HepG2 (cell line): Measurements from ENCODE around the gene NUP85. TPM values are rescaled to one million over a fixed set of nuclear protein-coding genes. Genes with fewer than 3 reads are reported as not detected.

Source experiments
- KLF11 ChIP-seq: IDR thresholded peaks from 2 replicates; pipeline ENCODE4 v1.6.1; 2016; ENCODE audit warnings: missing compliant biosample characterization
- MNT ChIP-seq: fragments of 450-650 bp; IDR thresholded peaks from 2 replicates; pipeline ENCODE4 v1.6.1; 2016
- NFYC ChIP-seq: IDR thresholded peaks from 2 replicates; pipeline ENCODE4 v1.6.1; 2016; ENCODE audit warnings: missing genetic modification reagents, missing compliant biosample characterization
- PRPF4 ChIP-seq: fragments of 200-400 bp; formaldehyde crosslinking; IDR thresholded peaks from 2 replicates; pipeline ENCODE4 v1.6.1; 2016; ENCODE audit warnings: low read length, low read depth; ENCODE audit not compliant: poor library complexity, severe bottlenecking
- RXRB ChIP-seq: IDR thresholded peaks from 2 replicates; pipeline ENCODE4 v1.6.1; 2016; ENCODE audit warnings: borderline replicate concordance, missing genetic modification reagents, missing compliant biosample characterization
- SATB2 ChIP-seq: sonication (generic); formaldehyde crosslinking; IDR thresholded peaks from 2 replicates; pipeline ENCODE4 v1.5.0; 2020; ENCODE audit warnings: missing genetic modification reagents
- SRSF9 ChIP-seq: fragments of 200-400 bp; formaldehyde crosslinking; IDR thresholded peaks from 2 replicates; pipeline ENCODE4 v1.6.1; 2018; ENCODE audit warnings: borderline replicate concordance, mild to moderate bottlenecking, low read depth, low read length; ENCODE audit not compliant: insufficient read depth, poor library complexity, severe bottlenecking
- TBP ChIP-seq: sonication (generic); formaldehyde crosslinking; IDR thresholded peaks from 2 replicates; pipeline ENCODE4 v1.5.0; 2020; ENCODE audit warnings: missing genetic modification reagents
- ZNF367 ChIP-seq: sonication (generic); formaldehyde crosslinking; IDR thresholded peaks from 2 replicates; pipeline ENCODE4 v1.4.0; 2020; ENCODE audit warnings: missing genetic modification reagents, borderline replicate concordance
- ZNF414 ChIP-seq: sonication (generic); formaldehyde crosslinking; IDR thresholded peaks from 2 replicates; pipeline ENCODE4 v1.5.0; 2020; ENCODE audit warnings: missing genetic modification reagents
- ZNF468 ChIP-seq: sonication (generic); formaldehyde crosslinking; IDR thresholded peaks from 2 replicates; pipeline ENCODE4 v1.8.0; 2022; ENCODE audit warnings: mild to moderate bottlenecking, moderate library complexity, missing genetic modification reagents
- ZNF619 ChIP-seq: sonication (generic); formaldehyde crosslinking; IDR thresholded peaks from 2 replicates; pipeline ENCODE4 v1.4.0; 2020; ENCODE audit warnings: mild to moderate bottlenecking, missing genetic modification reagents
- polyA plus RNA-seq, 8 experiments: library from polyadenylated mRNA; depleted of rRNA in 3 of 8; stranded (reverse) in 7 of 8; unstranded in 1 of 8; fragments of >200 nt; fragmentation: Illumina TruSeq in 4 of 8; extraction: Trizol in 4 of 8; gene quantifications; 2 replicates each; pipeline versions ENCODE4 v1.2.1 to v1.2.3, GENCODE V29; 2011 to 2016; ENCODE audit warnings: low read depth in 4 of 8, missing spikeins in 1 of 8, mixed read lengths in 1 of 8; ENCODE audit not compliant: insufficient read depth in 1 of 8
- total RNA-seq, 5 experiments: library from RNA; depleted of rRNA; stranded (reverse); fragments of >200 nt; fragmentation: Illumina TruSeq; extraction: Trizol; gene quantifications; 2 replicates each; pipeline ENCODE4 v1.2.3, GENCODE V29; 2016; ENCODE audit warnings: low read depth in 1 of 5
- TF ChIP-seq, protein P1 (sequence below): sonication (generic); formaldehyde crosslinking; IDR thresholded peaks from 2 replicates; pipeline ENCODE4 v1.5.0; 2020; ENCODE audit warnings: missing genetic modification reagents
- TF ChIP-seq, protein P2 (sequence below): sonication (generic); formaldehyde crosslinking; IDR thresholded peaks from 2 replicates; pipeline ENCODE4 v1.4.0; 2020; ENCODE audit warnings: missing genetic modification reagents
- TF ChIP-seq, protein P3 (sequence below): IDR thresholded peaks from 2 replicates; pipeline ENCODE4 v1.6.1; 2018; ENCODE audit warnings: missing genetic modification reagents, mild to moderate bottlenecking, missing compliant biosample characterization
- TF ChIP-seq, protein P4 (sequence below): sonication (generic); formaldehyde crosslinking; IDR thresholded peaks from 2 replicates; pipeline ENCODE4 v1.4.0; 2020; ENCODE audit warnings: missing genetic modification reagents

NUP85 gene
- total and polyA plus RNA-seq, 2 of the 13 experiments (the other 11 are each of a cell fraction or from before 2014, with no cell fraction given): 89.1 to 124 TPM

GRCh38 chr17:75261336-75262111 lies 56.0 kb downstream of the NUP85 start, which contains the start of the genes GGA3 and MRPS7 (continued):
- TF ChIP-seq MNT (peak; percentile 55; the same call in 1 of the 2 replicates), ZNF367 (CRISPR knock-in tag) (0 out of 2 replicates have a peak, but pooled peaks have one; percentile 20), SATB2 (CRISPR knock-in tag) (no peak; the same call in 1 of the 2 replicates), KLF11 (CRISPR knock-in tag) (no peak; the same call in 1 of the 2 replicates), NFYC (no peak; the same call in 1 of the 2 replicates), ZNF468 (CRISPR knock-in tag) (0 out of 2 replicates have a peak, but pooled peaks have one; percentile 51), PRPF4 (no peak), TBP (CRISPR knock-in tag) (no peak), ZNF414 (CRISPR knock-in tag) (no peak), RXRB (CRISPR knock-in tag) (0 out of 2 replicates have a peak, but pooled peaks have one; percentile 41), SRSF9 (no peak), ZNF619 (CRISPR knock-in tag) (peak; percentile 91)
- TF ChIP-seq, protein P1, sequence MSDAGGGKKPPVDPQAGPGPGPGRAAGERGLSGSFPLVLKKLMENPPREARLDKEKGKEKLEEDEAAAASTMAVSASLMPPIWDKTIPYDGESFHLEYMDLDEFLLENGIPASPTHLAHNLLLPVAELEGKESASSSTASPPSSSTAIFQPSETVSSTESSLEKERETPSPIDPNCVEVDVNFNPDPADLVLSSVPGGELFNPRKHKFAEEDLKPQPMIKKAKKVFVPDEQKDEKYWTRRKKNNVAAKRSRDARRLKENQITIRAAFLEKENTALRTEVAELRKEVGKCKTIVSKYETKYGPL (CRISPR knock-in tag): no peak; the same call in 1 of the 2 replicates
- TF ChIP-seq, protein P2, sequence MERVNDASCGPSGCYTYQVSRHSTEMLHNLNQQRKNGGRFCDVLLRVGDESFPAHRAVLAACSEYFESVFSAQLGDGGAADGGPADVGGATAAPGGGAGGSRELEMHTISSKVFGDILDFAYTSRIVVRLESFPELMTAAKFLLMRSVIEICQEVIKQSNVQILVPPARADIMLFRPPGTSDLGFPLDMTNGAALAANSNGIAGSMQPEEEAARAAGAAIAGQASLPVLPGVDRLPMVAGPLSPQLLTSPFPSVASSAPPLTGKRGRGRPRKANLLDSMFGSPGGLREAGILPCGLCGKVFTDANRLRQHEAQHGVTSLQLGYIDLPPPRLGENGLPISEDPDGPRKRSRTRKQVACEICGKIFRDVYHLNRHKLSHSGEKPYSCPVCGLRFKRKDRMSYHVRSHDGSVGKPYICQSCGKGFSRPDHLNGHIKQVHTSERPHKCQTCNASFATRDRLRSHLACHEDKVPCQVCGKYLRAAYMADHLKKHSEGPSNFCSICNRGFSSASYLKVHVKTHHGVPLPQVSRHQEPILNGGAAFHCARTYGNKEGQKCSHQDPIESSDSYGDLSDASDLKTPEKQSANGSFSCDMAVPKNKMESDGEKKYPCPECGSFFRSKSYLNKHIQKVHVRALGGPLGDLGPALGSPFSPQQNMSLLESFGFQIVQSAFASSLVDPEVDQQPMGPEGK: peak; percentile 55
- TF ChIP-seq, protein P3, sequence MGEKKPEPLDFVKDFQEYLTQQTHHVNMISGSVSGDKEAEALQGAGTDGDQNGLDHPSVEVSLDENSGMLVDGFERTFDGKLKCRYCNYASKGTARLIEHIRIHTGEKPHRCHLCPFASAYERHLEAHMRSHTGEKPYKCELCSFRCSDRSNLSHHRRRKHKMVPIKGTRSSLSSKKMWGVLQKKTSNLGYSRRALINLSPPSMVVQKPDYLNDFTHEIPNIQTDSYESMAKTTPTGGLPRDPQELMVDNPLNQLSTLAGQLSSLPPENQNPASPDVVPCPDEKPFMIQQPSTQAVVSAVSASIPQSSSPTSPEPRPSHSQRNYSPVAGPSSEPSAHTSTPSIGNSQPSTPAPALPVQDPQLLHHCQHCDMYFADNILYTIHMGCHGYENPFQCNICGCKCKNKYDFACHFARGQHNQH: peak; percentile 57; the same call in 1 of the 2 replicates
- TF ChIP-seq, protein P4, sequence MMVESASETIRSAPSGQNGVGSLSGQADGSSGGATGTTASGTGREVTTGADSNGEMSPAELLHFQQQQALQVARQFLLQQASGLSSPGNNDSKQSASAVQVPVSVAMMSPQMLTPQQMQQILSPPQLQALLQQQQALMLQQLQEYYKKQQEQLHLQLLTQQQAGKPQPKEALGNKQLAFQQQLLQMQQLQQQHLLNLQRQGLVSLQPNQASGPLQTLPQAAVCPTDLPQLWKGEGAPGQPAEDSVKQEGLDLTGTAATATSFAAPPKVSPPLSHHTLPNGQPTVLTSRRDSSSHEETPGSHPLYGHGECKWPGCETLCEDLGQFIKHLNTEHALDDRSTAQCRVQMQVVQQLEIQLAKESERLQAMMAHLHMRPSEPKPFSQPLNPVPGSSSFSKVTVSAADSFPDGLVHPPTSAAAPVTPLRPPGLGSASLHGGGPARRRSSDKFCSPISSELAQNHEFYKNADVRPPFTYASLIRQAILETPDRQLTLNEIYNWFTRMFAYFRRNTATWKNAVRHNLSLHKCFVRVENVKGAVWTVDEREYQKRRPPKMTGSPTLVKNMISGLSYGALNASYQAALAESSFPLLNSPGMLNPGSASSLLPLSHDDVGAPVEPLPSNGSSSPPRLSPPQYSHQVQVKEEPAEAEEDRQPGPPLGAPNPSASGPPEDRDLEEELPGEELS (CRISPR knock-in tag): peak; percentile 40; the same call in 1 of the 2 replicates
